ENCODE results near the gene DTNB. TPM values are rescaled to one million over a fixed set of nuclear protein-coding genes. Genes with fewer than 3 reads are reported as not detected.

The DTNB gene
- total and polyA plus RNA-seq, 10 of the 15 experiments (the other 5 are each of a cell fraction or from before 2014, with no cell fraction given), result 4.5 to 30.6 (median 11.9) TPM

DNA sequence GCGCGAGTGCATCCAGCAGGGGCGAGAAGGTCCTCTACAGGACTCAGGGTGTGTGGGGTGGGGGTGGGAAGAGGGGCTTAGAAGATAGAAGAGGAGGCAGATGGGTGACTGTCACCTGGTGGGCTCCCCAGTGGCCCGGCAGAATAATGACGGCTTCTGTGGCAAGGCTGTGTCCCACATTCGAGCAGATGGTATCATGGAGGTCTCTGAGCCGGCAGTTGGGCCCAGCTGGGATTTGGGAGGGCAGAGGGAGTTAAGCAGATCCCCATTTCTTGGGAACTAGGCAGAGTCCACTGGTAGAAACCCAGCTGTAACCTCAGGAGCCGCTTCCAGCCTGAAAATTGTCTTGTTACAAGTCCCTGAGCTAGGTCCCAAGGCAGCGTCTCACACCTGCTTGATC is 28.4 kb upstream of the DTNB start:
- no peaks in the 10 kb centered on the region for H3K9me3 ChIP-seq (replicated peaks; ENCODE audit: control insufficient read depth, insufficient read depth, low read length)
- H3K4me2 ChIP-seq (ENCODE audit: control insufficient read depth, insufficient read depth), result no peak overlapping the region
- FAIRE-seq (no peak), DNase-seq (ENCODE audit: low read depth, low spot score) (no peak), ATAC-seq (no peak)
- ChIA-PET CTCF (interaction anchor here (0.9 to 7.2 kb wide), 3 partner anchors 9 to 94 kb away, joined by 3 to 162 read pairs (median 31); no protein-coding TSS in a partner anchor), RAD21 (ENCODE audit: unreplicated experiment) (interaction anchor here (5.1 kb wide), 1 partner anchor 94 kb away, joined by 50 read pairs; no protein-coding TSS in a partner anchor), POLR2A (interaction anchor here (0.5 to 1.1 kb wide), 4 partner anchors 14 to 1052 kb away, joined by 3 to 6 read pairs (median 4); no protein-coding TSS in a partner anchor), SMC1A (ENCODE audit: uncharacterized antibody, unreplicated experiment) (interaction anchor here (1.3 to 7.4 kb wide), 2 partner anchors 13 to 95 kb away, joined by 9 to 72 read pairs; no protein-coding TSS in a partner anchor)
- H3K4me3 ChIP-seq, result no peak overlapping the region
- 71% methylated on average over 7 of the region's 9 CpGs for WGBS (ENCODE audit: insufficient coverage, insufficient replicate concordance, low lambda C conversion rate, missing lambda C conversion rate)
- intact Hi-C loops (cut with micrococcal nuclease; ENCODE audit: unreplicated experiment), result no loop called here
- H3K4me1 ChIP-seq (ENCODE audit: control insufficient read depth, insufficient read depth, low read length), result no peaks in the 10 kb centered on the region
- H4K20me1 ChIP-seq (ENCODE audit: control insufficient read depth, insufficient read depth), result no peaks in the 10 kb centered on the region
- in situ Hi-C loops (cut with MboI), result no loop called here
- peaks cover 4 to 5% of the 10 kb centered on the region in 2 experiments; a peak in 2 of 4 replicates for H3K27me3 ChIP-seq (replicated peaks in 1 of 2; ENCODE audit: control insufficient read depth in 2 of 2, insufficient read depth in 2 of 2, low read length in 1 of 2)
- H3K36me3 ChIP-seq (ENCODE audit: control insufficient read depth in 2 of 2, insufficient read depth in 2 of 2, low read length in 1 of 2), result no peaks in the 10 kb centered on the region
- no peak overlapping the region for H2AFZ ChIP-seq (ENCODE audit: control insufficient read depth, low read depth, low read length)
- no peak overlapping the region for H3K9ac ChIP-seq (ENCODE audit: control insufficient read depth, insufficient read depth, low read length)
- H3K79me2 ChIP-seq (ENCODE audit: control insufficient read depth, insufficient read depth, low read length), result no peaks in the 10 kb centered on the region
- TF ChIP-seq EGR1 (IDR thresholded peaks at IDR 0.05; ENCODE audit: borderline replicate concordance in 1 of 2, low read depth in 2 of 2, low read length in 2 of 2) (no peak), POU2F2 (IDR thresholded peaks at IDR 0.05; ENCODE audit: borderline replicate concordance, low read depth, low read length) (no peak), ZNF207 (IDR thresholded peaks at IDR 0.05; ENCODE audit: borderline replicate concordance) (no peak), SMAD5 (IDR thresholded peaks at IDR 0.05; ENCODE audit: low read depth) (no peak)
- TF ChIP-seq, protein P1, sequence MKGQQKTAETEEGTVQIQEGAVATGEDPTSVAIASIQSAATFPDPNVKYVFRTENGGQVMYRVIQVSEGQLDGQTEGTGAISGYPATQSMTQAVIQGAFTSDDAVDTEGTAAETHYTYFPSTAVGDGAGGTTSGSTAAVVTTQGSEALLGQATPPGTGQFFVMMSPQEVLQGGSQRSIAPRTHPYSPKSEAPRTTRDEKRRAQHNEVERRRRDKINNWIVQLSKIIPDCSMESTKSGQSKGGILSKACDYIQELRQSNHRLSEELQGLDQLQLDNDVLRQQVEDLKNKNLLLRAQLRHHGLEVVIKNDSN (IDR thresholded peaks at IDR 0.05; ENCODE audit: borderline replicate concordance, extremely low read length, insufficient read depth, low read depth, low read length), result no peak
- TF ChIP-seq, protein P2, sequence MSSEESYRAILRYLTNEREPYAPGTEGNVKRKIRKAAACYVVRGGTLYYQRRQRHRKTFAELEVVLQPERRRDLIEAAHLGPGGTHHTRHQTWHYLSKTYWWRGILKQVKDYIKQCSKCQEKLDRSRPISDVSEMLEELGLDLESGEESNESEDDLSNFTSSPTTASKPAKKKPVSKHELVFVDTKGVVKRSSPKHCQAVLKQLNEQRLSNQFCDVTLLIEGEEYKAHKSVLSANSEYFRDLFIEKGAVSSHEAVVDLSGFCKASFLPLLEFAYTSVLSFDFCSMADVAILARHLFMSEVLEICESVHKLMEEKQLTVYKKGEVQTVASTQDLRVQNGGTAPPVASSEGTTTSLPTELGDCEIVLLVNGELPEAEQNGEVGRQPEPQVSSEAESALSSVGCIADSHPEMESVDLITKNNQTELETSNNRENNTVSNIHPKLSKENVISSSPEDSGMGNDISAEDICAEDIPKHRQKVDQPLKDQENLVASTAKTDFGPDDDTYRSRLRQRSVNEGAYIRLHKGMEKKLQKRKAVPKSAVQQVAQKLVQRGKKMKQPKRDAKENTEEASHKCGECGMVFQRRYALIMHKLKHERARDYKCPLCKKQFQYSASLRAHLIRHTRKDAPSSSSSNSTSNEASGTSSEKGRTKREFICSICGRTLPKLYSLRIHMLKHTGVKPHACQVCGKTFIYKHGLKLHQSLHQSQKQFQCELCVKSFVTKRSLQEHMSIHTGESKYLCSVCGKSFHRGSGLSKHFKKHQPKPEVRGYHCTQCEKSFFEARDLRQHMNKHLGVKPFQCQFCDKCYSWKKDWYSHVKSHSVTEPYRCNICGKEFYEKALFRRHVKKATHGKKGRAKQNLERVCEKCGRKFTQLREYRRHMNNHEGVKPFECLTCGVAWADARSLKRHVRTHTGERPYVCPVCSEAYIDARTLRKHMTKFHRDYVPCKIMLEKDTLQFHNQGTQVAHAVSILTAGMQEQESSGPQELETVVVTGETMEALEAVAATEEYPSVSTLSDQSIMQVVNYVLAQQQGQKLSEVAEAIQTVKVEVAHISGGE (CRISPR knock-in tag; IDR thresholded peaks at IDR 0.05), result no peak
- TF ChIP-seq, protein P3, sequence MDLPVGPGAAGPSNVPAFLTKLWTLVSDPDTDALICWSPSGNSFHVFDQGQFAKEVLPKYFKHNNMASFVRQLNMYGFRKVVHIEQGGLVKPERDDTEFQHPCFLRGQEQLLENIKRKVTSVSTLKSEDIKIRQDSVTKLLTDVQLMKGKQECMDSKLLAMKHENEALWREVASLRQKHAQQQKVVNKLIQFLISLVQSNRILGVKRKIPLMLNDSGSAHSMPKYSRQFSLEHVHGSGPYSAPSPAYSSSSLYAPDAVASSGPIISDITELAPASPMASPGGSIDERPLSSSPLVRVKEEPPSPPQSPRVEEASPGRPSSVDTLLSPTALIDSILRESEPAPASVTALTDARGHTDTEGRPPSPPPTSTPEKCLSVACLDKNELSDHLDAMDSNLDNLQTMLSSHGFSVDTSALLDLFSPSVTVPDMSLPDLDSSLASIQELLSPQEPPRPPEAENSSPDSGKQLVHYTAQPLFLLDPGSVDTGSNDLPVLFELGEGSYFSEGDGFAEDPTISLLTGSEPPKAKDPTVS (IDR thresholded peaks at IDR 0.05; ENCODE audit: low read depth, low read length), result no peak
- TF ChIP-seq, protein P4, sequence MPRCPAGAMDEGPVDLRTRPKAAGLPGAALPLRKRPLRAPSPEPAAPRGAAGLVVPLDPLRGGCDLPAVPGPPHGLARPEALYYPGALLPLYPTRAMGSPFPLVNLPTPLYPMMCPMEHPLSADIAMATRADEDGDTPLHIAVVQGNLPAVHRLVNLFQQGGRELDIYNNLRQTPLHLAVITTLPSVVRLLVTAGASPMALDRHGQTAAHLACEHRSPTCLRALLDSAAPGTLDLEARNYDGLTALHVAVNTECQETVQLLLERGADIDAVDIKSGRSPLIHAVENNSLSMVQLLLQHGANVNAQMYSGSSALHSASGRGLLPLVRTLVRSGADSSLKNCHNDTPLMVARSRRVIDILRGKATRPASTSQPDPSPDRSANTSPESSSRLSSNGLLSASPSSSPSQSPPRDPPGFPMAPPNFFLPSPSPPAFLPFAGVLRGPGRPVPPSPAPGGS (IDR thresholded peaks at IDR 0.05; ENCODE audit: borderline replicate concordance, insufficient read depth, low read depth, low read length, poor library complexity, severe bottlenecking), result no peak
- BruUV-seq (replicated peaks), result no TSS peak
- H3K27ac ChIP-seq (ENCODE audit: control insufficient read depth, insufficient read depth), result no peak overlapping the region

All from GM12878 (cell line).